Measurements from ENCODE around the gene MACROD2.
A peak's percentile ranks its signal among the peaks of the same experiment; 100 is the strongest.

The MACROD2 gene

DNA sequence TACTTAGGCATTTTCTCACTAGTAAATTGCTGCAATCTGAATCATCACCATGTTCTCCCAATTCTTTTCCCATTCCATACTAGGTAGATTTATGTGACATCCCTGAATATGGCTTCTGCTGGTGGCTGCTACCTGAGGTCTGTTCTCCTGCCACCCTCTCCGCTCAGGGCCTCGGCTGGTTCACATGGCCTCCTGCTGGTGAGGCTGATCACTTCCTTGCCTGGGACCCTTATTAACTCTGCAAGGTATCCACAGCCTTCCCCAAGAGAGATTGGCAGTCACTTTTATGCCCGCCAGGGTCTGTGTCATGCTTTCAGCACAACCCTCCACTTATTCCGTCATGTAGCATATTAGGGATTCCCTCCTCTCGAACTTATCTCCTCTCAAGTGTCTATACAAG lies 766.6 kb downstream of the MACROD2 start:
- no peak for DNase-seq (ENCODE audit: low spot score)

DNA sequence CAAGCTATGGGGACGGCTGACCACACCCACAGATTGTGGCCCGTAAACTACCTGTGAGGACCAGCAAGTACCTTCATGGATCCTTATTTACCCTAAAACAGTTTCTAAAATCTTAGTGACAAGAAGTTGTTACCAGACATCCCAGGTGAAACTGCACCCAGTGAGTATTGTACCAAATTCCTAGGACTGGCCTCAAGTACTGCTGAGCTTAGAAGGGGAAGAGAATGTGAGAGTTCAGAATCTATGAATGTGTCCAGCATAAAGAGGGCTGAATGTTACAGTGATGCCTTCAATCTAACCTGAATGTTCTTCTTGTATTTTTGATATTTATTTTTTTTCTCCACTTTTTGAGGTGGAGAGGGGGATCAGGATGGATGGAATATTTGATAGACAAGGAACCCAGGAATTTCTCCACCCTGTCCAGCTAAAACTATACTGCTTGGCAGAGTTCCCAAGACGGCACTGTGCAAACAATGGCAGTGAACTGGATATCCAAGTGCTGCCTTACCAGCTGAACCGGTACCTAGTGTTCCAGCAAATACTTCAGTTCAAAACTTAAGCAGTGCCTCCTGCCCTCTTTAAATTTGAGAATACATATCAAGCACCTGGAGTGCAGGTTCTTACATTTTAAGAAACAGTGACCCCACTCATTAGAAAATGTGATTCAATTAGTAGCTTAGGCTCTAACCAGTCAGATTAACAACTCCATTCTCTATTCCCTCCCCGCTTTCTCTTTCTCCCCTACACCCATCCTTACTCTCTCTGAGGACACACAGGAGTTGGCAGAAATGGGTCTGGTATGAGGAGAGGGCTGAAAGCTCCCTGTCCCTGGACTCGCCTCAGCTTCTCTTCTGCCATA lies 769.4 kb downstream of the MACROD2 start:
- DNase-seq (ENCODE audit: low spot score) = no peak

DNA sequence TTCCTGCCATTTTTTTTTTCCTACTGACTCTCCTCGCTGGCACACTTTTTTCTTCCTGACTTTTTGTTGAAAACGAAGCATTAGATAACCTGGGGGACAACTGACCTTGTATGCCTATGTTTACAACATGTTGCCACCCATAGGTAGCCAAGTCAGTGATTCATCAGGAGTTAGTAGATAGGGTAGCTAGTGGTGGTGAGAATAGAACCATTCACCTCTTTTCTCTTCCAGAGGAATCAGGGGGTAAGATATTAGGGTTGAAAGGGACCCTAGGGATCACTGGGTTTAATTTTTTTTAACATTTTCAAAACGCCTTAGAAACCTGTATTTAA lies 770.0 kb downstream of the MACROD2 start:
- DNase-seq (ENCODE audit: low spot score) = no peak

DNA sequence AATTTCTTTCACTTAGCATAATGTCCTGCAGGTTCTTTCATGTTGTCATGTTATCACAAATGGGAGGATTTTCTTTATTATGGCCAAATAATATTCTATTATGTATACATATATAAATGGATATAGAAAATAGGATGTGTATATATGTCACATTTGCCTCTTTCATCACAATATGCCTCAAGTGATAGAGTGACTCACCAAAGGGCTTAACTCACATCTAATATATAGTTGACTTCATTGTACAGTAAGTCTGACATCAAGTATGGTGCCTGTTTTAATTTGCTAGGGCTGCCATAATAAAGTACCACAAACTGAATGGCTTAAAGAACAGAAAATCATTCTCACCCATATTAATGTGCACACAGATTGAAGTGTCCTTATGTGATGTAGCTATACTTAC lies 778.2 kb downstream of the MACROD2 start:
- no peak for DNase-seq (ENCODE audit: low spot score)

DNA sequence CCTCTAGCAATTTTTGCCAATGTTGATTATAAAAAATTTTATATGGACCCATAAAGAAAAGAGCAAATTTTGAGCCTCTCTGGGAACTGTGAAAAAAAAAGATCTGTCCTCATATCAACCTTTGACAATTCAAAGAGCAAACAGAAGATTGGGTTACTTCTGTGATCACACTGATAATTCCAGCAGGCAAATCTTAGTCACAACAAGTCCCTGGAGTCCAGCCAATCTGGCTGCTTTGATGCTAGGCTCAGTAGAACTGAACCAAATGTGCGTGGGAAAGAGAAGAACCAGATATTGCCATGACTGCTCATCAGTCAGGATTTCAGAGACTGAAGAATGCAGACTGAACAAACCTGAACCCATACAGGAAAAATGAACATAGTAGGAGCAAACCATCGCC lies 780.5 kb downstream of the MACROD2 start:
- peak; percentile 22 for DNase-seq (ENCODE audit: low spot score)

DNA sequence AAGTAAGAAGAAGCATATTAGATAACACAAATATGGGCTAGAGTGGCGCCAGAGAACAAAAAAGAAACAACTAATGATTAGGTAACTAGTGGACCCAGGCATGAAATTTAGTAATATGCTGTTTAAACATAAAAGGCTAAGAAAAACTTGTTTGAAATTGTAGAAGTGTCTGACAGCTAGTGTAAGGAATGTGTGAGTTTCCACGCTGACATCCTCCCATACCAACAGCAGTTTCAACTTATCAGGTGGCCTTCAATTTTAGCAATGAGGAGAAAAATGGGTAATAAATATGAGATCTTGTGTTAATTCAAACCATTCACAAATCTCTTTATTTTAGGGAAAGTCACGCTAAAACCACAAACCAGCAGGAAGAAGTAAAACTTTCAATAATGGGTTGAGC lies 782.3 kb downstream of the MACROD2 start:
- DNase-seq (ENCODE audit: low spot score) = no peak

DNA sequence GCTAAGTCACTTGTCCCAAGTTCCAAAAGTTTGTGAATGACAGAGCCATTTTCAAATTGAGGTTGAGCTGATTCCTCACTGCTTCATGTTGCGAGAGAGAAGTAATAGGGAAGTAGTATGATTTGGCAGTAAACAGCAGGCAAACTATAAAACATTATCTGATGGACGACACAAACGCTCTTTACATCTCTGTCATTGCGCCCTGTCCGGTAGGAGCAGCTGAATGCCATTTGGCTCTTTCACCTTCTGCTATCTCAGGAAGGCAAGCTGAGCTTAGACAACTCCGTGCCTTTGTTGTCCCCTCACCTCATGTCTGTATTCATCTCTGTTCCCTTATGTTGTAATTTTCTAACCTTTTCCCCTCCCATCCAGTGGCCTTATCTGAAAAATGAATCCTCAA lies 782.8 kb downstream of the MACROD2 start:
- DNase-seq (ENCODE audit: low spot score) = no peak

DNA sequence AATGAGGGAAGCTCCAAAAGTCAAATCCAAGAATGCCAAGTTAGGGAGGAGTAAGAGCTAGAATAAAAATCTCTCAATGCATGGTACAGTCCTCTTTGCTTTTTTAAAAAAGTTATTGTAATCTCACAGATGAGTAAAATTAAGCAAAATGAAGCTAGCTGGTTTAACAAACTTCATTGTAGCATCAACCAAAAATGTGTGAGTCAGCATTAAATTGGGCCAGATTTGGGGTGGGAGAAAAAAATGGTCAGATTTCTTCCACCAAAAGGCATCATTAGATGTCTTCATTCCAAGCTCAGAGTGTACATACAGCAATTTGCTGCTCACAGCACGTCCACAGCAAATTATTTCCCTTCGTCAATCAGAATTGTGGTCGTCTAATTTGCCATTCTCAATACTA lies 783.6 kb downstream of the MACROD2 start:
- DNase-seq (ENCODE audit: low spot score) = no peak

DNA sequence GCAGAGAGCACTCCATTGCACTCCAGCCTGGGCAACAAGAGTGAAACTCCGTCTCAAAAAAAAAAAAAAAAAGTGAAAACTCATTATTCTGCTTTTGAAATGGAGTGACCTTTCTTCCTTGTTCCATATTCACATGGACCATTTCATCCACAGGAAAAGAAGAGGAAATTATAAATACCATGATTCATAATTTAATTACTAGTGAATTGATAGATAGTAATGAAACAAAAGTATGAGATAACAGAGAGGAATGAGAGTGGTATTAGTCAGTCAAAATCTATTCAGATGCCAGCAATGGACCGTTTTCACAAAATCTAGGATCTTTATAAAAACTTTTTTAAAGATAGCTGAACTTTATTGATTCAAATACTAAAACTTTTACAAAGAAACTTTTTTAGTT lies 785.2 kb downstream of the MACROD2 start:
- DNase-seq (ENCODE audit: low spot score) = no peak

DNA sequence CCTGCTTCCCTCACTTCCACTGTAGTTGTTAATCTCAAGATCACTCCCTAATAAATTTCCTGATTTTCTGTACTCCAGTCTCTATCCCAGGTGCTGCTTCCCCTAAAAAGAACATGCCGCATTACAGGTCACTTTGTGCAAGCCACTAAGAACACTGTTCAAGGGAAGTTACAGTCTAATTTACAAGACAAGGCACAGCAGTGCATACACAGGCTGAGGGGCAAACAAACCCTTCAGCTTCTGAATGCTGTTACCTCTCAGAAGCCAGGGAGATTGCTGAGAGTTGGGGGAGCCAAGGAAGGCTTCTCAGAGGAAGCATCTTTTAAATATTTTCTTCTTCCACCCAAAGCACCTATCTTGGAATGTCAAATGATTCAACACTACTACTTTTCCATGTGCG lies 787.4 kb downstream of the MACROD2 start:
- no peak for DNase-seq (ENCODE audit: low spot score)

DNA sequence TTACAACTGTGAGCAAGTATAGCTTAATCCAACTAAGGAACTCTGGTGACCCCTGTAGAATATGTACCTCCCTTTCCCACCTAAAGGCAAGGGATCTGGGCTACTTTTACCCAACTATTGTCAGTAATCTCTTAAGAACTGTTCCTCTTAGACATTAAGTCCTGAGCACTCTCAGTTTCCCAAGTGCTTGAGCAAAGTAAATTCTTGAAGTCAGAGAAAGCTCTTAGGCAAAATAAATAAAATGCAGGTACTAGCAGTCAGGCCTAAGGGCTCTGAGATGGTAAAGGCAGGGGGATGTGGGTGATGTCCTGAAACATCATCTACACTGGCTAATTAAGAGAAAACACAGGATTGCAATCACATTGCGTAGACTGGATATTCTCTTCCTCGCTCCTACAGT lies 788.5 kb downstream of the MACROD2 start:
- DNase-seq (ENCODE audit: low spot score) = no peak

DNA sequence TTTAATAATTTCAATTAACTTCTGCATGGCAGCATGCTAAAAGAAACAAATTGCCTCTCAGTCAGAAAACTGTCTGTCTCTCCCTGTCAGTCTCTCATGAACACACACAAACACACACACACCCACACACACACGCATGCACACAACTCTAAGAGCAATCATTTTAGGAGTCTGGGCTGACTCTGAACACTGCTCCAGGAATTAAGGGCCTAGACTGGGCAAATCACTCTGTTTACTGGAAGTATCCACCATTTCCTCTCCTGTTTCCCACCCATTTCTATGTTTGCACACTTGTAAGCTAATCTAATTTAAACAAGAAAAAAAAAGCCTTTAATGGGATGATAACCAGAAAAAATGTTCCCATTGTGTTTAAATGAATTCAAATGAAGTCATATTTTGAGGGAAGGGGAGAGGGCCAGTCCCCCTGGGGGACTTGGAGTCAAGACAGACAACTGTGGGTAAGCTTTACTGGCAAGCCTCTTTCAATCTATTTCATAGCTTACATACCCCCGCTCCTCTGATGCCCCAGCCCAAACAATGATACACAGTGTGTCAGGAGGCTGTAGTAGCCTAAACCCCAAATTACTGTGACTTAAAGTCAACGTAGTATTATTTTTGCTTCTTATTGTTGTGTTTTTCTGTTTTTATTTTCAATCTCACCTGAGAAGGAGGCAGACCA lies 789.9 kb downstream of the MACROD2 start:
- DNase-seq (ENCODE audit: low spot score) = no peak

DNA sequence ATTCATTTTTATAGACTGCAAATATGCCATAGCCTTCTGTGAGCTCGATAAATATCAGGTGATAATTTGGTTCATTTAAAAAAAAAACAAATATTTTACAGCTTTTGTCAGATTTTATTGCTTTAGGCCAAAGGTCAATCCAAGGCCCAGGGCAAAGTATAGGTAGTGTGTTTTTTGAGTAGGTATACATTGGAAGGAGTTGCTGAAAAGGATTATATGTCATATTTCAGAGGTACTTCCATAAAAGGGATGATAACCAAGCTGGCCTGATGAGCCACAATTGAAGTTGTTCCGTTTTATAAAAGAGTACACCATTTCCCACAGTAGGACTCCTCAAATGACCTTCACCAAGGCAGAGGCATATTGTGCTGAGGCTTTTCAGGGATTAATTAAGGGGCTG lies 794.9 kb downstream of the MACROD2 start:
- no peak for DNase-seq (ENCODE audit: low spot score)

DNA sequence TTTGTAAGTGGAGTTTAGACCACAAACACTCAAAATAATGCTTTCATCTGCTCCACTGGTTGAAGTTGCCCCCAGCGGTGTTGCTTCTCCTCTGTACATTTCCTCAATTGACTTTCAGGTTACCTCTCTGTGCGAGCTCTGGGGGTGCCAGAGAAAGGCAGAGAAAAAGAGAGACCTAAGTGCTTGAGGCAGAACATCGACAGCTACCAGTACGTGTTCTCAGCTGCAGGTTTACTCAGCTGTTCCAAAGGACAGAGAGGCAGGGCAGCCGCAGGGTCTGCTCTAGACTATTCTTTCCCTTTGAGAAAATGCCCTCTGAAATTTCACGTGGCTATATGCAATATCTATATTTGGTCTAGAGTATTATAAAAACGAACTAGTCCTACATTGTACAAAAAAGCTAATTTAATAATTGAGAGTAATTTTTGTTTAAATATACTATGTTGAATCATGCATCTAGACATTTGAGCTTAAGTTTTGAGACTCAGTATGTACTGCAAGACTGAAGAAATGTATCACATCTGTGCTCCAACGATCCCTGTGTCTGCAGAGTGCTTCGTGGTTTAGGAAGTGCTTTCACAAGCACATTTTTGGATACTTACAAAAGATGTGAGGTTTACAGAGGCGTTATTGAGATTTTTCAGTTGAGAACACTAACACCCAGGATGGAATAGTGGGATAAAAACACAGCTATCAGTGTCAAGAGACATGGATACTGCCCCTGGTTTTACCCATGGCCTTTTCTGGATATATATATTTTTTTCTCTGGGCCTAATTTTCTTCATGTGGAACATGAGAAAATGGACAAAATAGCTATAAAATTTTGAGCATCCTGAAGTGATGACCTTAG lies 795.7 kb downstream of the MACROD2 start:
- peak; percentile 23 for DNase-seq (ENCODE audit: low spot score)

DNA sequence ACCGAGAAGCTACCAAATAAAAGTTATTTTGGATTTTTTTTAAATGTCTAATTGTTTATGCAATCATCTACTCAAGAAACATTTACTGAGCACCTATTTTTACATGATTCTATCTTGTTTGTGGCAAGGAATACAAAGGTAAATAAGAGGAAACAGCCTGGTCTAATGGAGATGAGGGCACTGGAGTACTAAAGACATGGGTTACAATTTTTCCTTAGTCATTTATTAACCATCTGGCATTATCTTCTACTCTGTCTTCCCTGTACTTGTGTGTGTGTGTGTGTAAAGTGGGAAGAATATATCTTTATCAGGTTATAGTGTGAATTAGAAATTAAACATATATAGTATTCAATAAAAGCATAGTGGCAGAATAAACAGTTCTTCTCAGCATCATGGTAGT lies 797.6 kb downstream of the MACROD2 start:
- no peak for DNase-seq (ENCODE audit: low spot score)

DNA sequence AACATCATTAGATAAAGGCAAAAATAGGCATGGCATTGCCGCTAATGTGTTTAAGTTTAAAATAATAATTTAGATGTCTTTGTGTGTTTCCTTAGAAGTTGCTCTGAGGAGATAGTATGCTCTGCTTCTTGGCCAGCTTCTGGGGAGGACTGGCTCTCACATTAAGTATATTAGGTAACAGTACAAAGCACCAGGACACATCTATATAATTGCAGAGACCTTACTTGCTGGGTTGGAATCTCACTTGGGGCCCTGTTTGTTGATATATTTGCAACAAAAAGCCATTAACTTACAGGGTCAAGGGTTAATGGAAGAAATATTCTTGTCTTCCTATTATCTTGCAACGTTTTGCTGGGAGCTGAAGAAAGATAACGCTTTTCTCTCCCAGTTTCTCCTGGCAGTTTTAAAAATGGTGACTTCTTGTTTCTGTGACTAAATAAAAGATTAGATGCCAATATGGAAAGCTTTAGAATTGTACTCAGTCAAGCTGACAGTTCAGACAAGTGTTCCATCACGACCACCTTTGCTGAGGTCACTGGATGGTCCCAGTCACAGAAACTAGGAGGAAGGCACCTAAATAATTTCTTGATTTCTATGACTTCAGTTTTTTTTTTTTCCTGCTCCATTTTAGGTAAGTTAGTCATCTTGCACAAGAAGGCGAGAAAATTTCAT lies 804.4 kb downstream of the MACROD2 start:
- DNase-seq (ENCODE audit: low spot score) = no peak

DNA sequence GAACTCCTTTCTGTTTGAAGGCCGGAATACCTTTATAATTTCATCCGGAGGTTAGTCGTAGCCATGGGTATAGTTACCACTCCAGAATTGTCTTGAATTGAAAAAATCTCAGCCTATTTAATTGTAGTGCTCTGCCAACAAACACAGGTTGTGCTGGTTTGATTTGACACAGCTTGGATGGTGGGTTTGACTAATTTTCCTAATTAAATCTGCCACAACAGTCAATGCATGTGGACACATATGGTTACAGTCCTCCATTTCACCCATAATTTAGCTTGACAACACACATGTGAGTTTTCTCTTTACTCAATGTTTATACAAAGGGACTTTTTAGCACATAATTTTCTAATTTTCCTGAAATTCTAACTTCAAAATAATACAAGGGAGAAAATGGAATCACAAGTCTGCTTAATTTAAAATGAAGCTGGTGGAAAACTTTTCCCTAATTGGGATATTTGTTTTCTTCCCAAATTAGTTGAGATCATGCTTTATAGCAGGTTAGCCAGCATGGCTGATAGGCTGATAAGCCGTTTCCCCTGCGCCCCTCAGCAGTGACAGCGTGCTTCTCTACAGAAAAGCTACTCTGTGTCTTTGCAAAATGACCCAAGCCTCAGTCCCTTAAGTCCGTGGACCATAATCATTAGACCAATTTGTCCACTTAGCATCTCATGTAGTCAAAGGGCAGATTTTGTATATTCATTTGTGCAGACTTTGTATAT lies 805.5 kb downstream of the MACROD2 start:
- no peak for DNase-seq (ENCODE audit: low spot score)

DNA sequence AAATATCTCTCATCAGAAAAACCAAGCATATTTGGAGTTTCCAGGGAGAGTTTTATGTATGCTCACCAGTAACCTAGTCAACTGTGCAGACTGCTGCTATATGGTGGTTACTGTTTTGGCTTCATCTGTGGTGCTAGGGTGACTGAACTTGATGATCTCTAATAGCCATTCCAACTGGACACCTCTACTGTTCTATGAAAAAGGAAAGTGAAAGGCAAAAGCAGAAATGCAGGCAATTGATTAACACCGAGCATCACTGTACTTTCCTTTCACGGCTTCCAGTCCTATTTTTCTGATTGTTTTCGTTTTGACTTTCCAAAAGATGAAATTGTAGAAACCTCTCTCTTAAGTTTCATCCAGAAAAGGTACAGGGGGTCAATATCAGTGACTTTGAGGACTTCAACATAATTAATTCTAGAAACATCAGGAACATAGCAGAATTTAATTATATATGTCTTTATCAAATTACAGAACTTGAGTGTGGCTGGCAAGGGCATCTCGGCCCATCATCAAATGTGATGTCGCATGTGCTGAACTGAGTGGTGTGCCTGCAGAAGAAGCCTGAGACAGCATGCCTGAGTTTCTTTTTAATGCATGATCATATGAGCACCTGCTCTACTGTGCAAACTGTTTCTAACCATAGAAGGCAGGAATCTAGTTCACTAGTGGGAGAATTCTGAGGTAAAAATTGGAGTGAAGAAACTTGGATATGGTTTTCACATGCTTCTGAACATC lies 806.4 kb downstream of the MACROD2 start:
- DNase-seq (ENCODE audit: low spot score) = no peak

DNA sequence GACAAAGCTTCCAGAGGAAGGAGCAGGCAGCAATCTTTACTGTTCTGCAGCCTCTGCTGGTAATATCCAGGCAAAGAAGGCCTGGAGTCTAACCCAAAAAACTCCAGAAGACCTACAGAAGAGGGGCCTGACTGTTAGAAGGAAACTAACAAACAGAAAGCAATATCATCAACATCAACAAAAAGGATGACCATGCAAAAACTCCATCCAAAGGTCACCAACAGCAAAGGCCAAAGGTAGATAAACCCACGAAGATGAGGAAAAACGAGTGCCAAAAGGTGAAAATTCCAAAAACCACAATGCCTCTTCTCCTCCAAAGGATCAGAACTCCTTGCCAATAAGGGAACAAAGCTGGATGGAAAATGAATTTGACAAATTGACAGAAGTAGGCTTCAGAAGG lies 811.9 kb downstream of the MACROD2 start:
- peak; percentile 24 for DNase-seq (ENCODE audit: low spot score)

DNA sequence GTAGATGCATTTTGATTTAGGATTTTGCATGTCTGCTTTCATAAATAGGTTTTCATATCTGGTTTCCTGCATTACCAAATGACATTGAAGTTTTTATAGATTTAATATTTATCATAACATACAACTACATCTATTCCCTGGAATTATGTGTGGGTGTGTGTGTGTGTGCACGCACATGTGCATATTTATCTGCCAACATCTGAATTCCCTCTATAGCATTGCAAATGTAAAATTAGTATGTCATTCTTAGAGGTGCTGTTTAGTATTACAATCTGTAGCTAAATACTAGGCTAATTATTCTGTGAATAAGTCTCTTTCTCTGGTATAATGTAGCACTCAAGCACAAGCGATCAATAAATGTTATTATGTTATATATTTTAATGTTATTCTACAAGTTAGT lies 820.0 kb downstream of the MACROD2 start:
- no peak for DNase-seq (ENCODE audit: low spot score)

DNA sequence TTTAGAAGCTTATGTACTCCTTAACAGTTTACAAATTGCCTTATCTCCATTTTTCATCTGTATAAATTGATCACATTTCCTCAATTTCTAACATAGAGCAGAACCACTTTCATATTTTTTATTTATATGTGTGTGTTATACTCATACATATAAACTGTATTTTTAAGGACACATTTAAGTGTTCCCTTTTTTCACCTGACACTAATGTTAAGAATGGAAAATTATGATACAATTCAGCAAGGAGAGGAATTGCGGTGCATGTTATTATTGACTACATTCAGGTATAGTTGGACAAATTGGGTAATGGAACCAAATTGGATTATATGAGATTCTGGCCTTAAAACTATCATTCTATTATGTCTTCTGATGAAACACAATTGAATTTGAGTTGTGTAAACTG lies 821.2 kb downstream of the MACROD2 start:
- no peak for DNase-seq (ENCODE audit: low spot score)

All from kidney tubule cell (primary cell).